HEK293 (cell line): Measurements from ENCODE around the gene SNN.

Experiments
- ATF2 ChIP-seq: fragments of 450-650 bp; formaldehyde crosslinking; IDR thresholded peaks from 2 replicates; pipeline ENCODE4 v1.5.1; 2016; ENCODE audit warnings: missing biosample characterization, missing genetic modification characterization, low read depth
- BCL6B ChIP-seq: fragments of 450-650 bp; formaldehyde crosslinking; IDR thresholded peaks from 2 replicates; pipeline ENCODE4 v1.5.1; 2017; ENCODE audit warnings: missing biosample characterization, missing genetic modification characterization
- CTCF ChIP-seq: fragments of 450-650 bp; formaldehyde crosslinking; IDR thresholded peaks from 2 replicates; pipeline ENCODE4 v1.5.1; 2016; ENCODE audit warnings: missing biosample characterization, missing genetic modification characterization
- REST ChIP-seq: fragments of 450-650 bp; formaldehyde crosslinking; IDR thresholded peaks from 2 replicates; pipeline ENCODE4 v1.5.1; 2016; ENCODE audit warnings: missing biosample characterization, missing genetic modification characterization
- TRIM28 ChIP-seq: IDR thresholded peaks from 2 replicates; pipeline ENCODE4 v1.6.1; 2011; ENCODE audit warnings: low read length, control low read depth, borderline replicate concordance
- YY1 ChIP-seq: fragments of 450-650 bp; formaldehyde crosslinking; IDR thresholded peaks from 2 replicates; pipeline ENCODE4 v1.5.1; 2018; ENCODE audit warnings: missing biosample characterization, missing genetic modification characterization
- ZBTB49 ChIP-seq: fragments of 450-650 bp; formaldehyde crosslinking; IDR thresholded peaks from 2 replicates; pipeline ENCODE4 v1.5.1; 2016; ENCODE audit warnings: missing biosample characterization, missing genetic modification characterization, low read depth
- ZIC2 ChIP-seq: fragments of 450-650 bp; formaldehyde crosslinking; IDR thresholded peaks from 2 replicates; pipeline ENCODE4 v1.5.1; 2016; ENCODE audit warnings: missing biosample characterization, missing genetic modification characterization
- ZNF140 ChIP-seq: fragments of 450-650 bp; formaldehyde crosslinking; IDR thresholded peaks from 2 replicates; pipeline ENCODE4 v1.5.1; 2016; ENCODE audit warnings: missing biosample characterization, missing genetic modification characterization
- ZNF24 ChIP-seq: fragments of 450-650 bp; formaldehyde crosslinking; IDR thresholded peaks from 2 replicates; pipeline ENCODE4 v1.5.1; 2016; ENCODE audit warnings: missing biosample characterization, missing genetic modification characterization
- ZNF354C ChIP-seq: fragments of 450-650 bp; formaldehyde crosslinking; IDR thresholded peaks from 2 replicates; pipeline ENCODE4 v1.5.1; 2016; ENCODE audit warnings: missing biosample characterization, missing genetic modification characterization, low read depth, borderline replicate concordance
- ZNF416 ChIP-seq: fragments of 450-650 bp; formaldehyde crosslinking; IDR thresholded peaks from 2 replicates; pipeline ENCODE4 v1.5.1; 2016; ENCODE audit warnings: missing biosample characterization, missing genetic modification characterization
- ZNF621 ChIP-seq: fragments of 450-650 bp; formaldehyde crosslinking; IDR thresholded peaks from 2 replicates; pipeline ENCODE4 v1.5.1; 2017; ENCODE audit warnings: missing biosample characterization, missing genetic modification characterization
- ZNF670 ChIP-seq: fragments of 450-650 bp; formaldehyde crosslinking; IDR thresholded peaks from 2 replicates; pipeline ENCODE4 v1.5.1; 2016; ENCODE audit warnings: missing biosample characterization, missing genetic modification characterization, low read depth

- TF ChIP-seq YY1 = no peak
- TF ChIP-seq CTCF = no peak
- TF ChIP-seq BCL6B = no peak
- no peak for TF ChIP-seq REST (tag by site-specific recombination)
- TF ChIP-seq ZIC2 (tag by site-specific recombination) = no peak
- no peak for TF ChIP-seq ZNF24 (tag by site-specific recombination)
- no peak for TF ChIP-seq ATF2
- no peak for TF ChIP-seq ZNF621
- TF ChIP-seq ZNF354C (tag by site-specific recombination) = no peak
- no peak for TF ChIP-seq ZBTB49
- TF ChIP-seq ZNF670 (tag by site-specific recombination) = no peak
- no peak for TF ChIP-seq ZNF140 (tag by site-specific recombination)
- TF ChIP-seq TRIM28 = no peak
- no peak for TF ChIP-seq ZNF416 (tag by site-specific recombination)
These were observed 32.0 kb upstream of the SNN start for GRCh38 chr16:11636172-11636721.
